H1 (cell line): Measurements from ENCODE around the gene POP7. TPM values are rescaled to one million over a fixed set of nuclear protein-coding genes. Genes with fewer than 3 reads are reported as not detected.

Experiments used
- CTCF ChIA-PET: fragments of 300-600 bp; sonication (Branson Sonifier 250); formaldehyde crosslinking; loops from one replicate; lab custom pipeline; 2021; ENCODE audit not compliant: partially characterized antibody; lab: Charles Lee
- POLR2A ChIA-PET: fragments of 300-600 bp; sonication (Branson Sonifier 250); formaldehyde crosslinking; loops from one replicate; lab custom pipeline; 2021; ENCODE audit warnings: inconsistent platforms; ENCODE audit not compliant: partially characterized antibody; lab: Charles Lee
- DNase-seq, 2 experiments: peaks; one replicate each; pipeline versions ENCODE4 v3.0.0 to v3.0.0-alpha.2; 2010 to 2022; ENCODE audit warnings: low spot score in 2 of 2, low read depth in 1 of 2, mixed read lengths in 1 of 2
- FAIRE-seq: peaks from 2 replicates; lab custom pipeline; 2011; peaks lifted over from hg19 to GRCh38; lab: Jason Lieb, UNC
- H2AFZ ChIP-seq: 2 replicates; pipeline ENCODE4 v1.8.1; 2012; ENCODE audit warnings: low read length, inconsistent platforms
- H2AK5ac ChIP-seq: 2 replicates; pipeline ENCODE4 v1.6.1; 2013; ENCODE audit warnings: low read depth, low read length
- H2BK120ac ChIP-seq: replicated peaks from 2 replicates; pipeline ENCODE3; 2013; ENCODE audit warnings: low read depth, low read length, inconsistent platforms
- H2BK12ac ChIP-seq: 2 replicates; pipeline ENCODE4 v1.6.1; 2013; ENCODE audit warnings: low read depth, low read length
- H2BK15ac ChIP-seq: 2 replicates; pipeline ENCODE4 v1.6.1; 2013; ENCODE audit warnings: low read length
- H2BK20ac ChIP-seq: 2 replicates; pipeline ENCODE4 v1.6.1; 2013; ENCODE audit warnings: low read length
- H2BK5ac ChIP-seq: 2 replicates; pipeline ENCODE4 v1.6.1; 2013; ENCODE audit warnings: low read depth, low read length
- H3K14ac ChIP-seq: 2 replicates; pipeline ENCODE4 v1.6.1; 2013; ENCODE audit warnings: inconsistent platforms; ENCODE audit not compliant: insufficient read length
- H3K18ac ChIP-seq: 2 replicates; pipeline ENCODE4 v1.6.1; 2013; ENCODE audit warnings: low read length; ENCODE audit errors: extremely low read depth
- H3K23ac ChIP-seq: 2 replicates; pipeline ENCODE4 v1.6.1; 2013; ENCODE audit warnings: inconsistent platforms; ENCODE audit not compliant: insufficient read length
- H3K23me2 ChIP-seq: 2 replicates; pipeline ENCODE4 v1.6.1; 2013; ENCODE audit warnings: low read depth, low read length
- H3K27ac ChIP-seq: 2 replicates; pipeline ENCODE4 v1.6.1; 2011; ENCODE audit warnings: low read depth, low read length, inconsistent platforms
- H3K27me3 ChIP-seq, 4 experiments: replicated peaks in 1 of 4; 1 replicate in 1 of 4; 2 replicates in 3 of 4; pipeline versions ENCODE4 v1.6.1 to v1.8.1; 2011 to 2013; ENCODE audit warnings: low read length in 3 of 4, mild to moderate bottlenecking in 3 of 4, inconsistent platforms in 2 of 4, mixed read lengths in 2 of 4, moderate library complexity in 1 of 4; ENCODE audit not compliant: control insufficient read depth in 3 of 4, insufficient read depth in 3 of 4; ENCODE audit errors: extremely low read depth in 1 of 4
- H3K36me3 ChIP-seq, 4 experiments: 2 replicates each; pipeline versions ENCODE4 v1.6.1 to v1.8.1; 2011 to 2013; ENCODE audit warnings: mild to moderate bottlenecking in 4 of 4, low read length in 3 of 4, moderate library complexity in 2 of 4, control low read depth in 1 of 4, inconsistent platforms in 1 of 4; ENCODE audit not compliant: insufficient read depth in 4 of 4, control insufficient read depth in 2 of 4
- H3K4ac ChIP-seq: replicated peaks from 2 replicates; pipeline ENCODE3; 2013; ENCODE audit warnings: low read length, low read depth, mixed read lengths, inconsistent platforms; ENCODE audit not compliant: insufficient read length
- H3K4me1 ChIP-seq, 4 experiments: replicated peaks in 1 of 4; 1 replicate in 1 of 4; 2 replicates in 3 of 4; pipeline versions ENCODE4 v1.6.1 to v1.8.1; 2011 to 2013; ENCODE audit warnings: low read length in 3 of 4, inconsistent platforms in 2 of 4, mixed read lengths in 1 of 4; ENCODE audit not compliant: insufficient read depth in 4 of 4, control insufficient read depth in 3 of 4
- H3K4me2 ChIP-seq, 2 experiments: 2 replicates each; pipeline versions ENCODE4 v1.6.1 to v1.8.1; 2011 to 2013; ENCODE audit warnings: low read depth in 2 of 2, low read length in 2 of 2, control low read depth in 1 of 2, inconsistent platforms in 1 of 2, mild to moderate bottlenecking in 1 of 2; ENCODE audit not compliant: insufficient read depth in 1 of 2
- H3K4me3 ChIP-seq, 4 experiments: fragments of 200-600, 300-600 bp in 1 of 4; sonication (generic), shearing (Covaris generic), sonication (Bioruptor Twin) in 1 of 4; 2 replicates each; pipeline versions ENCODE4 v1.5.1 to v1.8.1; 2011 to 2016; ENCODE audit warnings: low read length in 4 of 4, low read depth in 3 of 4, control low read depth in 2 of 4, inconsistent platforms in 2 of 4, mild to moderate bottlenecking in 2 of 4, mixed read lengths in 1 of 4, moderate library complexity in 1 of 4; ENCODE audit not compliant: insufficient read depth in 2 of 4; ENCODE audit errors: extremely low read depth in 1 of 4
- H3K56ac ChIP-seq: replicated peaks from 2 replicates; pipeline ENCODE3; 2013; ENCODE audit warnings: low read depth, mild to moderate bottlenecking, mixed read lengths, low read length, inconsistent platforms; ENCODE audit not compliant: insufficient read length
- H3K79me1 ChIP-seq: 2 replicates; pipeline ENCODE4 v1.6.1; 2013; ENCODE audit warnings: low read depth, low read length, control low read depth
- H3K79me2 ChIP-seq, 2 experiments: 2 replicates each; pipeline versions ENCODE4 v1.6.1 to v1.8.1; 2012 to 2013; ENCODE audit warnings: low read length in 2 of 2, mild to moderate bottlenecking in 2 of 2, inconsistent platforms in 1 of 2; ENCODE audit not compliant: insufficient read depth in 2 of 2, control insufficient read depth in 1 of 2
- H3K9ac ChIP-seq, 4 experiments: replicated peaks in 1 of 4; 1 replicate in 1 of 4; 2 replicates in 3 of 4; pipeline versions ENCODE4 v1.6.1 to v1.8.1; 2011 to 2013; ENCODE audit warnings: low read depth in 3 of 4, low read length in 3 of 4, control low read depth in 2 of 4, mild to moderate bottlenecking in 2 of 4, moderate library complexity in 2 of 4, inconsistent platforms in 1 of 4; ENCODE audit errors: extremely low read depth in 1 of 4
- H3K9me3 ChIP-seq, 2 experiments: 2 replicates each; pipeline versions ENCODE4 v1.6.1 to v1.8.1; 2012 to 2013; ENCODE audit warnings: mild to moderate bottlenecking in 2 of 2, moderate library complexity in 2 of 2, control low read depth in 1 of 2, inconsistent platforms in 1 of 2, low read depth in 1 of 2, low read length in 1 of 2, mixed read lengths in 1 of 2; ENCODE audit not compliant: insufficient read depth in 2 of 2
- H4K20me1 ChIP-seq, 2 experiments: replicated peaks in 1 of 2; 2 replicates each; pipeline versions ENCODE3 to v1.8.1; 2011 to 2013; ENCODE audit warnings: inconsistent platforms in 2 of 2, low read length in 2 of 2, mild to moderate bottlenecking in 1 of 2; ENCODE audit not compliant: insufficient read depth in 2 of 2, control insufficient read depth in 1 of 2
- H4K5ac ChIP-seq: 2 replicates; pipeline ENCODE4 v1.6.1; 2013; ENCODE audit warnings: low read length, low read depth, mixed read lengths, inconsistent platforms; ENCODE audit not compliant: insufficient read length
- H4K8ac ChIP-seq: 2 replicates; pipeline ENCODE4 v1.8.0; 2013; ENCODE audit warnings: mild to moderate bottlenecking, moderate library complexity, low read length, inconsistent platforms; ENCODE audit not compliant: insufficient read depth; ENCODE audit errors: extremely low read depth
- H4K91ac ChIP-seq: replicated peaks from 2 replicates; pipeline ENCODE3; 2013; ENCODE audit warnings: low read length, mixed read lengths, inconsistent platforms; ENCODE audit not compliant: insufficient read length
- CBX5 ChIP-seq: fragments of 300-800, 300-1000 bp; sonication (generic); IDR thresholded peaks from 2 replicates; pipeline ENCODE4 v1.7.1; 2016; ENCODE audit warnings: antibody characterized with exemption, low read length, low read depth
- EGR1 ChIP-seq: IDR thresholded peaks from 2 replicates; pipeline ENCODE4 v1.6.1; 2011; ENCODE audit warnings: low read depth, low read length, borderline replicate concordance
- EP300 ChIP-seq, 2 experiments: IDR thresholded peaks; 1 replicate in 1 of 2; 2 replicates in 1 of 2; pipeline ENCODE4 v1.6.1; 2011 to 2012; ENCODE audit warnings: low read depth in 2 of 2, low read length in 2 of 2, mild to moderate bottlenecking in 2 of 2, borderline replicate concordance in 1 of 2, inconsistent platforms in 1 of 2, moderate library complexity in 1 of 2
- HDAC2 ChIP-seq, 2 experiments: fragments of 300-600 bp in 1 of 2; sonication (generic) in 1 of 2; IDR thresholded peaks; 2 replicates each; pipeline ENCODE4 v1.6.1; 2011 to 2012; ENCODE audit warnings: low read depth in 2 of 2, low read length in 2 of 2, mild to moderate bottlenecking in 2 of 2, moderate library complexity in 2 of 2, borderline replicate concordance in 1 of 2, inconsistent platforms in 1 of 2
- JUND ChIP-seq: IDR thresholded peaks from 2 replicates; pipeline ENCODE4 v1.6.1; 2011; ENCODE audit warnings: mild to moderate bottlenecking, improper control_type of control experiment, low read length
- SAP30 ChIP-seq: fragments of 300-600 bp; sonication (generic); IDR thresholded peaks from 2 replicates; pipeline ENCODE4 v1.7.1; 2012; ENCODE audit warnings: low read length, moderate library complexity, mild to moderate bottlenecking, inconsistent platforms; ENCODE audit not compliant: insufficient read depth, insufficient replicate concordance
- SIX5 ChIP-seq: IDR thresholded peaks from 2 replicates; pipeline ENCODE4 v1.6.1; 2011; ENCODE audit warnings: mild to moderate bottlenecking, low read depth, low read length
- SP2 ChIP-seq: IDR thresholded peaks from 2 replicates; pipeline ENCODE4 v1.6.1; 2012; ENCODE audit warnings: mild to moderate bottlenecking, low read length, inconsistent platforms
- TEAD4 ChIP-seq: IDR thresholded peaks from 2 replicates; pipeline ENCODE4 v1.6.1; 2012; ENCODE audit warnings: low read depth, low read length, inconsistent platforms, mixed read lengths
- ZNF274 ChIP-seq: IDR thresholded peaks from 2 replicates; pipeline ENCODE4 v1.7.0; 2012; ENCODE audit warnings: low read length, borderline replicate concordance; ENCODE audit errors: extremely low read depth
- WGBS, 2 experiments: shearing (Covaris generic) in 1 of 2; methylation state at CpG; one replicate each; pipeline versions ENCODE4 v1.1.6 to v1.1.7; 2013 to 2015; ENCODE audit warnings: low lambda C conversion rate in 2 of 2, mixed read lengths in 2 of 2, inconsistent platforms in 1 of 2, low coverage in 1 of 2, missing lambda C conversion rate in 1 of 2; ENCODE audit not compliant: insufficient replicate concordance in 2 of 2, insufficient coverage in 1 of 2, insufficient read length in 1 of 2; ENCODE audit errors: extremely low coverage in 1 of 2, missing lambda C conversion rate in 1 of 2; 5-methylcytosine and 5-hydroxymethylcytosine counted together
- polyA plus RNA-seq, 7 experiments: library from polyadenylated mRNA; depleted of rRNA in 3 of 7; stranded (reverse) in 5 of 7; unstranded in 2 of 7; fragments of >200 nt in 5 of 7; fragments of 200-250 nt in 2 of 7; gene quantifications; 1 replicate in 5 of 7; 2 replicates in 1 of 7; 4 replicates in 1 of 7; pipeline versions ENCODE4 v1.2.1 to v1.2.3, GENCODE V29; 2011 to 2013; ENCODE audit warnings: missing spikeins in 2 of 7, mixed read lengths in 2 of 7
- total RNA-seq: library from RNA; stranded (reverse); fragmentation: NEBNext Ultra II Directional; extraction: Animal tissue kit (Norgen Biotek cat#: 25700); gene quantifications from 2 replicates; pipeline ENCODE4 v1.2.1, GENCODE V29; 2021
- TF ChIP-seq, protein P1 (sequence below): IDR thresholded peaks from 2 replicates; pipeline ENCODE4 v1.6.1; 2012; ENCODE audit warnings: low read length, inconsistent platforms
- TF ChIP-seq, protein P2 (sequence below): IDR thresholded peaks from 2 replicates; pipeline ENCODE4 v1.6.1; 2012; ENCODE audit warnings: inconsistent platforms

The POP7 gene
- total and polyA plus RNA-seq, 2 of the 8 experiments (the other 6 are each of a cell fraction or from before 2014, with no cell fraction given): 92.5 to 135 TPM

DNA sequence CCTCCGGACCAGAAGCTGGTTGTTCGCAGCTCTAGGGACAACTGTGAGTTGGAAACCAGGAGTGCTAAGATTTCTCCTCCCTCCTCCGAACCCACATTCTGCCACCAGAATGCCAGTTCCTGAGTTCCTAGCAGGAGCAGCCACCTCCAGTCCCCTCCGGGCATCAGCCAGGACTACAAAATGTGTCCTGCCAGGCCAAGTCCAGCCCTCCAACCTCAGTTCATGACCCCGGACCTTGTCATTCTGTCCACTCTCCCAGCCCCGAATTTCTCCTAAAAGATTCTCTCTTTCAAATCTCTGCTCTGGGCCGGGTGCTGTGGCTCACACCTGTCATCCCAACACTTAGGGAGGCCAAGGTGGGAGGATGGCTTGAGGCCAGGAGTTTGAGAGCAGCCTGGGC lies 29.8 kb downstream of the POP7 start:
- Histone ChIP-seq H2BK120ac (no peak overlapping the region), H2AFZ (no peak overlapping the region), H3K23ac (no peak overlapping the region), H3K27ac (no peak overlapping the region), H3K9ac (no peak overlapping the region), H2BK12ac (no peak overlapping the region), H2BK5ac (no peak overlapping the region), H3K4me3 (no peak overlapping the region), H3K9me3 (no peaks in the 10 kb centered on the region), H3K4ac (no peak overlapping the region), H4K20me1 (no peaks in the 10 kb centered on the region), H2BK20ac (no peak overlapping the region), H3K18ac (no peak overlapping the region), H4K91ac (no peak overlapping the region), H3K79me1 (no peaks in the 10 kb centered on the region), H4K8ac (no peak overlapping the region), H4K5ac (no peak overlapping the region), H3K79me2 (no peaks in the 10 kb centered on the region), H3K27me3 (no peaks in the 10 kb centered on the region), H3K36me3 (no peaks in the 10 kb centered on the region), H2BK15ac (no peak overlapping the region), H3K56ac (no peak overlapping the region), H3K14ac (no peak overlapping the region), H2AK5ac (no peak overlapping the region), H3K23me2 (no peaks in the 10 kb centered on the region), H3K4me2 (no peak overlapping the region), H3K4me1 (no peaks in the 10 kb centered on the region)
- no peak for FAIRE-seq
- DNase-seq: no peak
- 89% methylated on average over 4 of the region's 7 CpGs; no CpG with 5 or more reads in 1 of the 2 experiments for WGBS, 2 experiments
- ChIA-PET CTCF (interaction anchor here (2.0 kb wide), 1 partner anchor 10 kb away, joined by 7 read pairs; no protein-coding TSS in a partner anchor), POLR2A (no interaction called here)
- TF ChIP-seq SP2 (no peak), EP300 (IDR thresholded peaks at IDR 0.05; ENCODE audit: borderline replicate concordance in 1 of 2, low read depth in 2 of 2, low read length in 2 of 2) (no peak), ZNF274 (no peak), CBX5 (no peak), JUND (no peak), HDAC2 (IDR thresholded peaks at IDR 0.05; ENCODE audit: borderline replicate concordance in 1 of 2, low read depth in 2 of 2, low read length in 2 of 2) (no peak), SAP30 (no peak), SIX5 (no peak), EGR1 (no peak), TEAD4 (no peak)
- TF ChIP-seq, protein P1, sequence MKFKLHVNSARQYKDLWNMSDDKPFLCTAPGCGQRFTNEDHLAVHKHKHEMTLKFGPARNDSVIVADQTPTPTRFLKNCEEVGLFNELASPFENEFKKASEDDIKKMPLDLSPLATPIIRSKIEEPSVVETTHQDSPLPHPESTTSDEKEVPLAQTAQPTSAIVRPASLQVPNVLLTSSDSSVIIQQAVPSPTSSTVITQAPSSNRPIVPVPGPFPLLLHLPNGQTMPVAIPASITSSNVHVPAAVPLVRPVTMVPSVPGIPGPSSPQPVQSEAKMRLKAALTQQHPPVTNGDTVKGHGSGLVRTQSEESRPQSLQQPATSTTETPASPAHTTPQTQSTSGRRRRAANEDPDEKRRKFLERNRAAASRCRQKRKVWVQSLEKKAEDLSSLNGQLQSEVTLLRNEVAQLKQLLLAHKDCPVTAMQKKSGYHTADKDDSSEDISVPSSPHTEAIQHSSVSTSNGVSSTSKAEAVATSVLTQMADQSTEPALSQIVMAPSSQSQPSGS: no peak
- TF ChIP-seq, protein P2, sequence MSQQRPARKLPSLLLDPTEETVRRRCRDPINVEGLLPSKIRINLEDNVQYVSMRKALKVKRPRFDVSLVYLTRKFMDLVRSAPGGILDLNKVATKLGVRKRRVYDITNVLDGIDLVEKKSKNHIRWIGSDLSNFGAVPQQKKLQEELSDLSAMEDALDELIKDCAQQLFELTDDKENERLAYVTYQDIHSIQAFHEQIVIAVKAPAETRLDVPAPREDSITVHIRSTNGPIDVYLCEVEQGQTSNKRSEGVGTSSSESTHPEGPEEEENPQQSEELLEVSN: no peak
